ENCODE data around the gene MMP15.

DNA sequence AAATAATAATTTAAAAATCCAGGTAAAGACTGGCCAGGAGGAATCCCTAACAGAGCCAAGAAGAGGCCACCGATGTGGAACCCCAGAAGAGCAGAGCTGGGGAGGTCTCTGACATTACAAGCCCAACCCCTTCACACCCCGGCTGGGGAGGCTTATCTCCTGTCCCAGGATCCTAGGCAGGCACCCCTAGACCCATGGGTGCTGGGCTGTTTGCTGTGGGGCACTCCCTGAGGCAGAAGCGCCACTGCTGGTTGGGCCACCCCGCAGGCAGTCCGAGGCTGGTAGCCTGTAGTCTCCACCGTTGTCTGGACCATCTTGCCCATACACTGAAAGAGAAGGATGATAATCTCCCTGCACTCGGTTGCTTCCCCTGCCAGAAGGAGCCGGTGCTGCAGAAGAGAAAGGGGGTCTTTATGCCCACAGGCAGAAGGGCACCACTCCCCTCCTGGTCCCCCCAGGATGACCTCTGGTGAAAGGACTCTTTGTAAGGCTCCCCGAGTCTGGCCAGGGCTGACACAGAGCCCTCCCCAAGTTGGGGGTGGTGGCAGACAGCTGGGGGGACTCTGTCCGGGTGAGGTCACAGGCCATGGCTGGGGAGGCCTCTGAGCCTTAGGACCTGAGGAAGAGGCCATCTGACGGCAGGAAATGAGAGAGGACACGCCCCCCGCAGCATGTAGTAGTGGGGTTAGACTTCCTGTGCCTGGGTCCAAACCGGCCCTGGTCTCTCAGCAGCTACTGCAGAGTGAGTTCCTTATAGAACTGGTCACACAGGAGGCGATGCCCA is 69.4 kb downstream of the MMP15 start:
- TF ChIP-seq, protein P1, sequence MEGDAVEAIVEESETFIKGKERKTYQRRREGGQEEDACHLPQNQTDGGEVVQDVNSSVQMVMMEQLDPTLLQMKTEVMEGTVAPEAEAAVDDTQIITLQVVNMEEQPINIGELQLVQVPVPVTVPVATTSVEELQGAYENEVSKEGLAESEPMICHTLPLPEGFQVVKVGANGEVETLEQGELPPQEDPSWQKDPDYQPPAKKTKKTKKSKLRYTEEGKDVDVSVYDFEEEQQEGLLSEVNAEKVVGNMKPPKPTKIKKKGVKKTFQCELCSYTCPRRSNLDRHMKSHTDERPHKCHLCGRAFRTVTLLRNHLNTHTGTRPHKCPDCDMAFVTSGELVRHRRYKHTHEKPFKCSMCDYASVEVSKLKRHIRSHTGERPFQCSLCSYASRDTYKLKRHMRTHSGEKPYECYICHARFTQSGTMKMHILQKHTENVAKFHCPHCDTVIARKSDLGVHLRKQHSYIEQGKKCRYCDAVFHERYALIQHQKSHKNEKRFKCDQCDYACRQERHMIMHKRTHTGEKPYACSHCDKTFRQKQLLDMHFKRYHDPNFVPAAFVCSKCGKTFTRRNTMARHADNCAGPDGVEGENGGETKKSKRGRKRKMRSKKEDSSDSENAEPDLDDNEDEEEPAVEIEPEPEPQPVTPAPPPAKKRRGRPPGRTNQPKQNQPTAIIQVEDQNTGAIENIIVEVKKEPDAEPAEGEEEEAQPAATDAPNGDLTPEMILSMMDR (conservative IDR thresholded peaks at IDR 0.05; ENCODE audit: low read depth, low read length): no peak
- TF ChIP-seq EZH2 (IDR thresholded peaks at IDR 0.05; ENCODE audit: borderline replicate concordance, low read depth, low read length, poor library complexity, severe bottlenecking): no peak
